HCT116 (cell line): Measurements from ENCODE around the gene TAX1BP1.

Experiments used
- CEBPB ChIP-seq: IDR thresholded peaks from 2 replicates; pipeline ENCODE4 v1.6.1; 2012; ENCODE audit warnings: low read depth
- ELF1 ChIP-seq: IDR thresholded peaks from 2 replicates; pipeline ENCODE4 v1.6.1; 2012; ENCODE audit warnings: low read depth, borderline replicate concordance
- EZH2phosphoT487 ChIP-seq: fragments of 200-600 bp; IDR thresholded peaks from 2 replicates; pipeline ENCODE4 v1.6.1; 2018; ENCODE audit warnings: antibody characterized with exemption, borderline replicate concordance
- POLR2A ChIP-seq: IDR thresholded peaks from 2 replicates; pipeline ENCODE4 v1.7.0; 2011; ENCODE audit warnings: borderline replicate concordance; ENCODE audit not compliant: insufficient read depth, insufficient read length; ENCODE audit errors: extremely low read depth
- POLR2AphosphoS5 ChIP-seq: IDR thresholded peaks from 2 replicates; pipeline ENCODE4 v1.6.1; 2011; ENCODE audit warnings: mild to moderate bottlenecking, low read depth, low read length, moderate library complexity
- SIN3A ChIP-seq: IDR thresholded peaks from 2 replicates; pipeline ENCODE4 v1.6.1; 2012; ENCODE audit warnings: low read depth
- SP1 ChIP-seq: IDR thresholded peaks from 2 replicates; pipeline ENCODE4 v1.6.1; 2012; ENCODE audit warnings: low read depth
- TCF7L2 ChIP-seq: IDR thresholded peaks from 2 replicates; pipeline ENCODE4 v1.7.0; 2011; ENCODE audit warnings: borderline replicate concordance, inconsistent platforms; ENCODE audit not compliant: insufficient read depth, insufficient read length; ENCODE audit errors: extremely low read depth
- ZNF274 ChIP-seq: fragments of 200-500 bp; sonication (Bioruptor generic); IDR thresholded peaks from 2 replicates; pipeline ENCODE4 v1.6.1; 2014; ENCODE audit warnings: mild to moderate bottlenecking, low read depth, low read length, inconsistent platforms
- TF ChIP-seq, protein P1 (sequence below), 3 experiments: fragments of 200-600 bp in 1 of 3; sonication (generic) in 1 of 3; IDR thresholded peaks in 2 of 3; conservative IDR thresholded peaks in 1 of 3; 2 replicates each; pipeline ENCODE4 v1.5.1; 2012 to 2017; ENCODE audit warnings: low read depth in 2 of 3, low read length in 2 of 3, antibody characterized with exemption in 1 of 3, borderline replicate concordance in 1 of 3, control low read depth in 1 of 3, mild to moderate bottlenecking in 1 of 3, mixed read lengths in 1 of 3, mixed run types in 1 of 3, moderate library complexity in 1 of 3; ENCODE audit not compliant: insufficient read depth in 1 of 3
- TF ChIP-seq, protein P2 (sequence below): IDR thresholded peaks from 2 replicates; pipeline ENCODE4 v1.6.1; 2012
- TF ChIP-seq, protein P3 (sequence below): IDR thresholded peaks from 2 replicates; pipeline ENCODE4 v1.6.1; 2012; ENCODE audit warnings: low read depth

DNA sequence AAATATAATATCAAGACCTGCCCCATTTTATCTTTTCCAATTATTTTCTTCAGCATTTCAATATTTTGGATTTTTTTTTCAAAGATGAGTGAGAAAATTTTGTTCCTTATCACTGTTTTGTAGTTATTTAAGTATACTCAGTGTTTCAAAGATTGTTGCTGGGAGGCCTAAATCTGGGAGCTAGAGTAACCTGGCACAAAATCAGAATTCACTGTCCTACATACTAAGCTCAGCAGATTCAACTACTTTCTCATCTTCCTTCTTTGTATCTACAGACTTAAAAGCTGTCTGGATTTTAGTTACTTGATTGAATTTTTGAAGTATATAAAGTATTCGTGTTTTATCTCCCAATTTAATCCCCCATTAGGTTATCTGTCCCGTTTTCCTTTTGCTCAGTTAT lies 85.9 kb downstream of the TAX1BP1 start:
- TF ChIP-seq, protein P1, sequence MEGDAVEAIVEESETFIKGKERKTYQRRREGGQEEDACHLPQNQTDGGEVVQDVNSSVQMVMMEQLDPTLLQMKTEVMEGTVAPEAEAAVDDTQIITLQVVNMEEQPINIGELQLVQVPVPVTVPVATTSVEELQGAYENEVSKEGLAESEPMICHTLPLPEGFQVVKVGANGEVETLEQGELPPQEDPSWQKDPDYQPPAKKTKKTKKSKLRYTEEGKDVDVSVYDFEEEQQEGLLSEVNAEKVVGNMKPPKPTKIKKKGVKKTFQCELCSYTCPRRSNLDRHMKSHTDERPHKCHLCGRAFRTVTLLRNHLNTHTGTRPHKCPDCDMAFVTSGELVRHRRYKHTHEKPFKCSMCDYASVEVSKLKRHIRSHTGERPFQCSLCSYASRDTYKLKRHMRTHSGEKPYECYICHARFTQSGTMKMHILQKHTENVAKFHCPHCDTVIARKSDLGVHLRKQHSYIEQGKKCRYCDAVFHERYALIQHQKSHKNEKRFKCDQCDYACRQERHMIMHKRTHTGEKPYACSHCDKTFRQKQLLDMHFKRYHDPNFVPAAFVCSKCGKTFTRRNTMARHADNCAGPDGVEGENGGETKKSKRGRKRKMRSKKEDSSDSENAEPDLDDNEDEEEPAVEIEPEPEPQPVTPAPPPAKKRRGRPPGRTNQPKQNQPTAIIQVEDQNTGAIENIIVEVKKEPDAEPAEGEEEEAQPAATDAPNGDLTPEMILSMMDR (IDR thresholded peaks at IDR 0.05 in 2 of 3, conservative IDR thresholded peaks at IDR 0.05 in 1 of 3; ENCODE audit: borderline replicate concordance in 1 of 3, insufficient read depth in 1 of 3, low read depth in 2 of 3, low read length in 2 of 3): no peak
- TF ChIP-seq CEBPB (no peak), SIN3A (no peak), TCF7L2 (no peak), POLR2AphosphoS5 (no peak), ZNF274 (no peak), EZH2phosphoT487 (no peak), POLR2A (no peak), SP1 (no peak), ELF1 (no peak)
- TF ChIP-seq, protein P2, sequence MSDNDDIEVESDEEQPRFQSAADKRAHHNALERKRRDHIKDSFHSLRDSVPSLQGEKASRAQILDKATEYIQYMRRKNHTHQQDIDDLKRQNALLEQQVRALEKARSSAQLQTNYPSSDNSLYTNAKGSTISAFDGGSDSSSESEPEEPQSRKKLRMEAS: no peak
- TF ChIP-seq, protein P3, sequence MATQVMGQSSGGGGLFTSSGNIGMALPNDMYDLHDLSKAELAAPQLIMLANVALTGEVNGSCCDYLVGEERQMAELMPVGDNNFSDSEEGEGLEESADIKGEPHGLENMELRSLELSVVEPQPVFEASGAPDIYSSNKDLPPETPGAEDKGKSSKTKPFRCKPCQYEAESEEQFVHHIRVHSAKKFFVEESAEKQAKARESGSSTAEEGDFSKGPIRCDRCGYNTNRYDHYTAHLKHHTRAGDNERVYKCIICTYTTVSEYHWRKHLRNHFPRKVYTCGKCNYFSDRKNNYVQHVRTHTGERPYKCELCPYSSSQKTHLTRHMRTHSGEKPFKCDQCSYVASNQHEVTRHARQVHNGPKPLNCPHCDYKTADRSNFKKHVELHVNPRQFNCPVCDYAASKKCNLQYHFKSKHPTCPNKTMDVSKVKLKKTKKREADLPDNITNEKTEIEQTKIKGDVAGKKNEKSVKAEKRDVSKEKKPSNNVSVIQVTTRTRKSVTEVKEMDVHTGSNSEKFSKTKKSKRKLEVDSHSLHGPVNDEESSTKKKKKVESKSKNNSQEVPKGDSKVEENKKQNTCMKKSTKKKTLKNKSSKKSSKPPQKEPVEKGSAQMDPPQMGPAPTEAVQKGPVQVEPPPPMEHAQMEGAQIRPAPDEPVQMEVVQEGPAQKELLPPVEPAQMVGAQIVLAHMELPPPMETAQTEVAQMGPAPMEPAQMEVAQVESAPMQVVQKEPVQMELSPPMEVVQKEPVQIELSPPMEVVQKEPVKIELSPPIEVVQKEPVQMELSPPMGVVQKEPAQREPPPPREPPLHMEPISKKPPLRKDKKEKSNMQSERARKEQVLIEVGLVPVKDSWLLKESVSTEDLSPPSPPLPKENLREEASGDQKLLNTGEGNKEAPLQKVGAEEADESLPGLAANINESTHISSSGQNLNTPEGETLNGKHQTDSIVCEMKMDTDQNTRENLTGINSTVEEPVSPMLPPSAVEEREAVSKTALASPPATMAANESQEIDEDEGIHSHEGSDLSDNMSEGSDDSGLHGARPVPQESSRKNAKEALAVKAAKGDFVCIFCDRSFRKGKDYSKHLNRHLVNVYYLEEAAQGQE: no peak
